ENCODE measurements around the gene SCAMP4.

The SCAMP4 gene

GRCh38 chr19:1856698-1857603 lies 48.2 kb upstream of the SCAMP4 start:
- Histone ChIP-seq H4K20me1 (ENCODE audit: insufficient read depth, low read length) (no peaks in the 10 kb centered on the region), H3K4me2 (ENCODE audit: low read length) (peak overlapping the region; percentile 90), H3K9me3 (ENCODE audit: low read length) (no peaks in the 10 kb centered on the region), H3K27ac (ENCODE audit: low read depth, low read length, poor library complexity, severe bottlenecking) (peak overlapping the region; percentile 79), H2AFZ (ENCODE audit: low read length) (no peak overlapping the region), H3K4me3 (ENCODE audit: low read depth, low read length, poor library complexity, severe bottlenecking) (peak overlapping the region; percentile 61), H3K79me2 (ENCODE audit: insufficient read depth, low read length) (peaks cover 6% of the 10 kb centered on the region), H3F3A (ENCODE audit: insufficient read depth, low read length) (no peaks in the 10 kb centered on the region), H3K4me1 (ENCODE audit: insufficient read depth, low read length, severe bottlenecking) (peaks cover 79% of the 10 kb centered on the region), H3K9ac (ENCODE audit: low read length) (peak overlapping the region; percentile 72; the same call in 1 of the 2 replicates), H3K27me3 (ENCODE audit: insufficient read depth, low read length) (peaks cover 6% of the 10 kb centered on the region; the same call in 1 of the 2 replicates), H3K9me2 (ENCODE audit: low read depth, low read length) (no peaks in the 10 kb centered on the region), H3K36me3 (ENCODE audit: insufficient read depth, low read length) (no peaks in the 10 kb centered on the region)
- TF ChIP-seq, protein P1, sequence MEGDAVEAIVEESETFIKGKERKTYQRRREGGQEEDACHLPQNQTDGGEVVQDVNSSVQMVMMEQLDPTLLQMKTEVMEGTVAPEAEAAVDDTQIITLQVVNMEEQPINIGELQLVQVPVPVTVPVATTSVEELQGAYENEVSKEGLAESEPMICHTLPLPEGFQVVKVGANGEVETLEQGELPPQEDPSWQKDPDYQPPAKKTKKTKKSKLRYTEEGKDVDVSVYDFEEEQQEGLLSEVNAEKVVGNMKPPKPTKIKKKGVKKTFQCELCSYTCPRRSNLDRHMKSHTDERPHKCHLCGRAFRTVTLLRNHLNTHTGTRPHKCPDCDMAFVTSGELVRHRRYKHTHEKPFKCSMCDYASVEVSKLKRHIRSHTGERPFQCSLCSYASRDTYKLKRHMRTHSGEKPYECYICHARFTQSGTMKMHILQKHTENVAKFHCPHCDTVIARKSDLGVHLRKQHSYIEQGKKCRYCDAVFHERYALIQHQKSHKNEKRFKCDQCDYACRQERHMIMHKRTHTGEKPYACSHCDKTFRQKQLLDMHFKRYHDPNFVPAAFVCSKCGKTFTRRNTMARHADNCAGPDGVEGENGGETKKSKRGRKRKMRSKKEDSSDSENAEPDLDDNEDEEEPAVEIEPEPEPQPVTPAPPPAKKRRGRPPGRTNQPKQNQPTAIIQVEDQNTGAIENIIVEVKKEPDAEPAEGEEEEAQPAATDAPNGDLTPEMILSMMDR (IDR thresholded peaks at IDR 0.05; ENCODE audit: low read length) = no peak
- no peak for TF ChIP-seq EZH2 (IDR thresholded peaks at IDR 0.05; ENCODE audit: borderline replicate concordance, low read length)

DNA sequence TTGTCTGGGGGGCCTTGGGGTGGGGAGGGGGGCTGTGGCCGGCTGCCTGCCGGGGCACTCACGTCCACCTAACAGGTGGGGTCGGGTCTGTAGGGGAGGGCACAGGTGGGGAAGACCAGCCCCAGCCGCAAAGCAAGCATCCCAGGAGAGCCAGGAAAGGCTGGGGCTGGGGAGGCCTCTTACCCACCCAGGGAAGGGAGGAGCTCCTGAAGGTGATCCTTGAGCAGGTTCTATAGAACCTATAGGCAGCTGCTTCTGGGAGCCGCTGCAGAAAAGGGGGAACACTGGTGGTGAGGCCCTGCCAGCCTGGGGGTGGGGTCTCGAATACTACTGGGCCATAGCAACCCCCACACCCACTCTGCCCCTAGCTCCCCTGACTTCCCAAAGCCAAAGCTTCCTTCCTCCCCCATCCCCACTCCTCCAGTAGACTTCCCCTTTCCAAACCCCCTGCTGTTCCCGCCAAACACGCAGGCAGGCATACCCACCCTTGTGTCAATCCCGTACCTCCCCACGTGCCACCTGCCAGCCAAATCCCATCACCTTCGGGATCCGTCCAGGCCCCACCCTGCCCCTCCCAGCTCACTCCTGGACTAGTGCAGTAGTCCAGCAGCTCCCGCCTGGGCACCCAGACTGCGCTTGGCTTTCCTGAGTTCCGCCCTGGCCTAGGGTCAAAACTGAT lies 47.4 kb upstream of the SCAMP4 start:
- Histone ChIP-seq H4K20me1 (ENCODE audit: insufficient read depth, low read length) (no peaks in the 10 kb centered on the region), H2AFZ (ENCODE audit: low read length) (no peak overlapping the region), H3K4me1 (ENCODE audit: insufficient read depth, low read length, severe bottlenecking) (peaks cover 73% of the 10 kb centered on the region), H3K27ac (ENCODE audit: low read depth, low read length, poor library complexity, severe bottlenecking) (peak overlapping the region; percentile 79), H3K9ac (ENCODE audit: low read length) (no peak overlapping the region; the same call in 1 of the 2 replicates), H3K9me3 (ENCODE audit: low read length) (no peaks in the 10 kb centered on the region), H3K4me2 (ENCODE audit: low read length) (peak overlapping the region; percentile 90; the same call in 1 of the 2 replicates), H3K9me2 (ENCODE audit: low read depth, low read length) (no peaks in the 10 kb centered on the region), H3K79me2 (ENCODE audit: insufficient read depth, low read length) (peaks cover 6% of the 10 kb centered on the region), H3K4me3 (ENCODE audit: low read depth, low read length, poor library complexity, severe bottlenecking) (no peak overlapping the region), H3K27me3 (ENCODE audit: insufficient read depth, low read length) (peaks cover 6% of the 10 kb centered on the region; the same call in 1 of the 2 replicates), H3F3A (ENCODE audit: insufficient read depth, low read length) (no peaks in the 10 kb centered on the region), H3K36me3 (ENCODE audit: insufficient read depth, low read length) (no peaks in the 10 kb centered on the region)
- TF ChIP-seq EZH2 (IDR thresholded peaks at IDR 0.05; ENCODE audit: borderline replicate concordance, low read length) = no peak
- TF ChIP-seq, protein P1 (IDR thresholded peaks at IDR 0.05; ENCODE audit: low read length) = no peak

DNA sequence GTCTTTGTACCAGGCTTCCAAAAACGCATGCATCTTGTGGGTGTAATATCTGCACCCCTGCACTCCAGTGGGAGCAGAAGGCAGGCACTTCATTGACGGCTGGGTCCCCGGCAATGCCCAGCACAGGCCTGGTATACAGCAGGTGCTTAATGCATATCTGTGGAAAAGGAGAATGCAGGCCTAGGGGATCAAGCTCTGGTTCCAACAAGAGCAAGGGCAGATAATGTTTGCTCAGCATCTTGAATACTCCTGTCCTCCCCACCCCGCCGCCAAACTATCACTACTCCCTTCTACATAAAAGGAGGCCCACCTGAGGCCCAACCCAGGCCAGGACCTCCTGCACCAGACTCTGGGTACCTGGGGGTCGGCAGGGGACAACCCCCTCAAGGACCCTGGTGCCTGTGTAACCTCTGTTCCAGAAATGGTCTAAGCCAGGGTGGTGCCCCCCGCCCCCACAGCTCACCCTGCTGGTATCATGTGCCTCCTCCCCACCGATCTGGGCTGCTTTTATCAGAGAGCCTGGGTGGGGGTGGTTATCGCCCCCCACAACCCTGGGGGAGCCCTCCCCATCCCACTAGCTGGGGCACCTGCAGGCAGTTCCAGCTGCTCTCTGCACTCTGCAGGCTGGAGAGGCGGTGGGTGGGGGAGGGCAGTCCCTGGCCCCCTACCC lies 46.7 kb upstream of the SCAMP4 start:
- no peaks in the 10 kb centered on the region for H3K36me3 ChIP-seq (ENCODE audit: insufficient read depth, low read length)
- H3K4me1 ChIP-seq (ENCODE audit: insufficient read depth, low read length, severe bottlenecking) = peaks cover 67% of the 10 kb centered on the region
- peaks cover 6% of the 10 kb centered on the region for H3K79me2 ChIP-seq (ENCODE audit: insufficient read depth, low read length)
- H3K4me3 ChIP-seq (ENCODE audit: low read depth, low read length, poor library complexity, severe bottlenecking) = no peak overlapping the region
- H2AFZ ChIP-seq (ENCODE audit: low read length) = no peak overlapping the region
- H3K27ac ChIP-seq (ENCODE audit: low read depth, low read length, poor library complexity, severe bottlenecking) = peak overlapping the region; percentile 6
- no peaks in the 10 kb centered on the region for H3K9me3 ChIP-seq (ENCODE audit: low read length)
- H4K20me1 ChIP-seq (ENCODE audit: insufficient read depth, low read length) = no peaks in the 10 kb centered on the region
- no peak overlapping the region for H3K9ac ChIP-seq (ENCODE audit: low read length)
- peaks cover 6% of the 10 kb centered on the region; the same call in 1 of the 2 replicates for H3K27me3 ChIP-seq (ENCODE audit: insufficient read depth, low read length)
- no peaks in the 10 kb centered on the region for H3F3A ChIP-seq (ENCODE audit: insufficient read depth, low read length)
- H3K4me2 ChIP-seq (ENCODE audit: low read length) = no peak overlapping the region
- H3K9me2 ChIP-seq (ENCODE audit: low read depth, low read length) = no peaks in the 10 kb centered on the region
- TF ChIP-seq EZH2 (IDR thresholded peaks at IDR 0.05; ENCODE audit: borderline replicate concordance, low read length) = no peak
- TF ChIP-seq, protein P1 (IDR thresholded peaks at IDR 0.05; ENCODE audit: low read length) = no peak

Data from OCI-LY1 (cell line).